ENCODE measurements around the gene PRRX1. TPM values are rescaled to one million over a fixed set of nuclear protein-coding genes. Genes with fewer than 3 reads are reported as not detected.

The PRRX1 gene
- total RNA-seq, 4 donors from 2014 or later, result 25.4 to 44.0 (median 40.6) TPM

- no peak for TF ChIP-seq CTCF (IDR thresholded peaks at IDR 0.05)
- ATAC-seq (ENCODE audit: low FRiP score), result no peak
These were observed 1.7 kb downstream of the PRRX1 start for GRCh38 chr1:170665629-170666028.

GRCh38 chr1:170666541-170667254, 2.8 kb downstream of the PRRX1 start:
- DNase-seq (ENCODE audit: low spot score) (no peak), ATAC-seq (ENCODE audit: low FRiP score) (no peak)
- TF ChIP-seq CTCF (IDR thresholded peaks at IDR 0.05), result no peak

More at GRCh38 chr1:170665629-170666028, 1.7 kb downstream of the PRRX1 start:
- DNase-seq (ENCODE audit: low spot score), result no peak

GRCh38 chr1:170668209-170669106, 4.5 kb downstream of the PRRX1 start:
- no peak for TF ChIP-seq CTCF (IDR thresholded peaks at IDR 0.05)
- DNase-seq (ENCODE audit: low spot score), result no peak
- ATAC-seq (ENCODE audit: low FRiP score), result no peak

GRCh38 chr1:170669107-170669445, 5.1 kb downstream of the PRRX1 start:
- TF ChIP-seq CTCF (IDR thresholded peaks at IDR 0.05), result no peak
- DNase-seq (ENCODE audit: low spot score) (no peak), ATAC-seq (ENCODE audit: low FRiP score) (no peak)

- TF ChIP-seq CTCF (IDR thresholded peaks at IDR 0.05), result no peak
- ATAC-seq (ENCODE audit: low FRiP score) (no peak), DNase-seq (ENCODE audit: low spot score) (no peak)
These were observed 5.9 kb downstream of the PRRX1 start for GRCh38 chr1:170669586-170670530.

- TF ChIP-seq CTCF (IDR thresholded peaks at IDR 0.05), result no peak
- ATAC-seq (ENCODE audit: low FRiP score), result no peak
- DNase-seq (ENCODE audit: low spot score), result no peak
These were observed 7.1 kb downstream of the PRRX1 start for GRCh38 chr1:170670802-170671628.
